Measurements from ENCODE around the gene GP2.

DNA sequence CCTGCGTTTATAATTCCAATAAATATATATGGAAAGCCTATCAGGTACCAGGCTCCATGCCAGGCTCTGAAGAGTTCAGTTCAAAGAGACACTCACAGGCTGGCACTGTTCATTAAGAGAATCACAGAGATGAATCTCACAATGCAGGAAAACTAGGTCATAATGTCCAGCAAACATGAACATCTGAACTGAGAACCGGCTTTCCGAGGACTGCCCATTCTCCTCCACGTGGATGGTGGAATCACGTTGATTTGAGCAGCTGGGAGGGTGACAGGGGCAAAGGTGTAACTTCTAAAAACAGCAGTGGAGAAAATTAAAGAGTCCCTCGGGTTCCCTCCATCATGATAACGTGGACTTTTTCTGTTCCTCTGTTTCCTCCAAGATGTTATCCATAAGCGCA, 10.2 kb downstream of the GP2 start:
- TF ChIP-seq CTCF (IDR thresholded peaks at IDR 0.05) = no peak
- no peak for TF ChIP-seq EP300 (IDR thresholded peaks at IDR 0.05)
